Neural progenitor cell (in vitro differentiated cells): Measurements from ENCODE around the gene TTLL5.

Experiments used
- EZH2 ChIP-seq: fragments of 200-600 bp; sonication (generic); IDR thresholded peaks from 2 replicates; pipeline ENCODE4 v1.6.1; 2017; ENCODE audit warnings: antibody characterized with exemption, mild to moderate bottlenecking, moderate library complexity
- EZH2phosphoT487 ChIP-seq: fragments of 200-600 bp; sonication (generic); IDR thresholded peaks from 2 replicates; pipeline ENCODE4 v1.6.1; 2017; ENCODE audit warnings: antibody characterized with exemption
- TF ChIP-seq, protein P1 (sequence below): fragments of 200-600 bp; sonication (generic); IDR thresholded peaks from 2 replicates; pipeline ENCODE4 v1.5.1; 2017; ENCODE audit warnings: antibody characterized with exemption, mild to moderate bottlenecking

DNA sequence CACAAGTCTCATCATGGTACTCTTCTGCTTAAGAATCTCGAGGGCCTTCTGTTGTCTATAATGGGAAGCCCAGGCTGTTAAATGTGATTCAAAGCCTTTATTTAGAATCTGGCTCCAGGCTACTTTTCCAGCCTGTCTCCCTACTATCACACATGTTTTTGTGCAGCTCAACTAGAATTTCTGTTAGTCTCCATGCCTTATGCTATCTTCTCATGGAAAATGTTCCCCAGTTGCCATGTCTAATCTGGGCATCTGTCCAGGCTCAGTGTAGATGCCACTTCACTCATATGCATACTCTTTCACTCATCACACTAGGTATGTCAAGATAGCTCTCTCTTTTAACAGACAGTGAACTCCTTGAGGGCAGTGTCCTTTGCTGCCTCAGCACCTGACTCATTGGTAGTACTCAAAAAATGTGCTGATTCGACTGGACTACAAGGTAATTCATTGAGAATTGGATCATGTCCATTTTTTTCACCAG, 145.3 kb downstream of the TTLL5 start:
- TF ChIP-seq, protein P1, sequence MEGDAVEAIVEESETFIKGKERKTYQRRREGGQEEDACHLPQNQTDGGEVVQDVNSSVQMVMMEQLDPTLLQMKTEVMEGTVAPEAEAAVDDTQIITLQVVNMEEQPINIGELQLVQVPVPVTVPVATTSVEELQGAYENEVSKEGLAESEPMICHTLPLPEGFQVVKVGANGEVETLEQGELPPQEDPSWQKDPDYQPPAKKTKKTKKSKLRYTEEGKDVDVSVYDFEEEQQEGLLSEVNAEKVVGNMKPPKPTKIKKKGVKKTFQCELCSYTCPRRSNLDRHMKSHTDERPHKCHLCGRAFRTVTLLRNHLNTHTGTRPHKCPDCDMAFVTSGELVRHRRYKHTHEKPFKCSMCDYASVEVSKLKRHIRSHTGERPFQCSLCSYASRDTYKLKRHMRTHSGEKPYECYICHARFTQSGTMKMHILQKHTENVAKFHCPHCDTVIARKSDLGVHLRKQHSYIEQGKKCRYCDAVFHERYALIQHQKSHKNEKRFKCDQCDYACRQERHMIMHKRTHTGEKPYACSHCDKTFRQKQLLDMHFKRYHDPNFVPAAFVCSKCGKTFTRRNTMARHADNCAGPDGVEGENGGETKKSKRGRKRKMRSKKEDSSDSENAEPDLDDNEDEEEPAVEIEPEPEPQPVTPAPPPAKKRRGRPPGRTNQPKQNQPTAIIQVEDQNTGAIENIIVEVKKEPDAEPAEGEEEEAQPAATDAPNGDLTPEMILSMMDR = no peak
- no peak for TF ChIP-seq EZH2
- TF ChIP-seq EZH2phosphoT487 = no peak
